Measurements from ENCODE around the gene PANK1.

GRCh38 chr10:89634637-89635036, 10.4 kb downstream of the PANK1 start:
- no peak for TF ChIP-seq MYNN (tag by site-specific recombination; IDR thresholded peaks at IDR 0.05; ENCODE audit: borderline replicate concordance)
- no peak for TF ChIP-seq ZNF174 (tag by site-specific recombination; IDR thresholded peaks at IDR 0.05)
- TF ChIP-seq CTCF (tag by site-specific recombination; IDR thresholded peaks at IDR 0.05) = no peak

All from HEK293 (cell line).